H1 (cell line): Measurements from ENCODE around the gene PEX13. TPM values are rescaled to one million over a fixed set of nuclear protein-coding genes. Genes with fewer than 3 reads are reported as not detected.

Experiments
- CTCF ChIA-PET: fragments of 300-600 bp; sonication (Branson Sonifier 250); formaldehyde crosslinking; loops from one replicate; lab custom pipeline; 2021; ENCODE audit not compliant: partially characterized antibody; lab: Charles Lee
- POLR2A ChIA-PET: fragments of 300-600 bp; sonication (Branson Sonifier 250); formaldehyde crosslinking; loops from one replicate; lab custom pipeline; 2021; ENCODE audit warnings: inconsistent platforms; ENCODE audit not compliant: partially characterized antibody; lab: Charles Lee
- DNase-seq, 2 experiments: peaks; one replicate each; pipeline versions ENCODE4 v3.0.0 to v3.0.0-alpha.2; 2010 to 2022; ENCODE audit warnings: low spot score in 2 of 2, low read depth in 1 of 2, mixed read lengths in 1 of 2
- FAIRE-seq: peaks from 2 replicates; lab custom pipeline; 2011; peaks lifted over from hg19 to GRCh38; lab: Jason Lieb, UNC
- H2AFZ ChIP-seq: 2 replicates; pipeline ENCODE4 v1.8.1; 2012; ENCODE audit warnings: low read length, inconsistent platforms
- H2AK5ac ChIP-seq: 2 replicates; pipeline ENCODE4 v1.6.1; 2013; ENCODE audit warnings: low read depth, low read length
- H2BK120ac ChIP-seq: replicated peaks from 2 replicates; pipeline ENCODE3; 2013; ENCODE audit warnings: low read depth, low read length, inconsistent platforms
- H2BK12ac ChIP-seq: 2 replicates; pipeline ENCODE4 v1.6.1; 2013; ENCODE audit warnings: low read depth, low read length
- H2BK15ac ChIP-seq: 2 replicates; pipeline ENCODE4 v1.6.1; 2013; ENCODE audit warnings: low read length
- H2BK20ac ChIP-seq: 2 replicates; pipeline ENCODE4 v1.6.1; 2013; ENCODE audit warnings: low read length
- H2BK5ac ChIP-seq: 2 replicates; pipeline ENCODE4 v1.6.1; 2013; ENCODE audit warnings: low read depth, low read length
- H3K14ac ChIP-seq: 2 replicates; pipeline ENCODE4 v1.6.1; 2013; ENCODE audit warnings: inconsistent platforms; ENCODE audit not compliant: insufficient read length
- H3K18ac ChIP-seq: 2 replicates; pipeline ENCODE4 v1.6.1; 2013; ENCODE audit warnings: low read length; ENCODE audit errors: extremely low read depth
- H3K23ac ChIP-seq: 2 replicates; pipeline ENCODE4 v1.6.1; 2013; ENCODE audit warnings: inconsistent platforms; ENCODE audit not compliant: insufficient read length
- H3K23me2 ChIP-seq: 2 replicates; pipeline ENCODE4 v1.6.1; 2013; ENCODE audit warnings: low read depth, low read length
- H3K27ac ChIP-seq: 2 replicates; pipeline ENCODE4 v1.6.1; 2011; ENCODE audit warnings: low read depth, low read length, inconsistent platforms
- H3K27me3 ChIP-seq, 4 experiments: replicated peaks in 1 of 4; 1 replicate in 1 of 4; 2 replicates in 3 of 4; pipeline versions ENCODE4 v1.6.1 to v1.8.1; 2011 to 2013; ENCODE audit warnings: low read length in 3 of 4, mild to moderate bottlenecking in 3 of 4, inconsistent platforms in 2 of 4, mixed read lengths in 2 of 4, moderate library complexity in 1 of 4; ENCODE audit not compliant: control insufficient read depth in 3 of 4, insufficient read depth in 3 of 4; ENCODE audit errors: extremely low read depth in 1 of 4
- H3K36me3 ChIP-seq, 4 experiments: 2 replicates each; pipeline versions ENCODE4 v1.6.1 to v1.8.1; 2011 to 2013; ENCODE audit warnings: mild to moderate bottlenecking in 4 of 4, low read length in 3 of 4, moderate library complexity in 2 of 4, control low read depth in 1 of 4, inconsistent platforms in 1 of 4; ENCODE audit not compliant: insufficient read depth in 4 of 4, control insufficient read depth in 2 of 4
- H3K4ac ChIP-seq: replicated peaks from 2 replicates; pipeline ENCODE3; 2013; ENCODE audit warnings: low read length, low read depth, mixed read lengths, inconsistent platforms; ENCODE audit not compliant: insufficient read length
- H3K4me1 ChIP-seq, 4 experiments: replicated peaks in 1 of 4; 1 replicate in 1 of 4; 2 replicates in 3 of 4; pipeline versions ENCODE4 v1.6.1 to v1.8.1; 2011 to 2013; ENCODE audit warnings: low read length in 3 of 4, inconsistent platforms in 2 of 4, mixed read lengths in 1 of 4; ENCODE audit not compliant: insufficient read depth in 4 of 4, control insufficient read depth in 3 of 4
- H3K4me2 ChIP-seq, 2 experiments: 2 replicates each; pipeline versions ENCODE4 v1.6.1 to v1.8.1; 2011 to 2013; ENCODE audit warnings: low read depth in 2 of 2, low read length in 2 of 2, control low read depth in 1 of 2, inconsistent platforms in 1 of 2, mild to moderate bottlenecking in 1 of 2; ENCODE audit not compliant: insufficient read depth in 1 of 2
- H3K4me3 ChIP-seq, 4 experiments: fragments of 200-600, 300-600 bp in 1 of 4; sonication (generic), shearing (Covaris generic), sonication (Bioruptor Twin) in 1 of 4; 2 replicates each; pipeline versions ENCODE4 v1.5.1 to v1.8.1; 2011 to 2016; ENCODE audit warnings: low read length in 4 of 4, low read depth in 3 of 4, control low read depth in 2 of 4, inconsistent platforms in 2 of 4, mild to moderate bottlenecking in 2 of 4, mixed read lengths in 1 of 4, moderate library complexity in 1 of 4; ENCODE audit not compliant: insufficient read depth in 2 of 4; ENCODE audit errors: extremely low read depth in 1 of 4
- H3K56ac ChIP-seq: replicated peaks from 2 replicates; pipeline ENCODE3; 2013; ENCODE audit warnings: low read depth, mild to moderate bottlenecking, mixed read lengths, low read length, inconsistent platforms; ENCODE audit not compliant: insufficient read length
- H3K79me1 ChIP-seq: 2 replicates; pipeline ENCODE4 v1.6.1; 2013; ENCODE audit warnings: low read depth, low read length, control low read depth
- H3K79me2 ChIP-seq, 2 experiments: 2 replicates each; pipeline versions ENCODE4 v1.6.1 to v1.8.1; 2012 to 2013; ENCODE audit warnings: low read length in 2 of 2, mild to moderate bottlenecking in 2 of 2, inconsistent platforms in 1 of 2; ENCODE audit not compliant: insufficient read depth in 2 of 2, control insufficient read depth in 1 of 2
- H3K9ac ChIP-seq, 4 experiments: replicated peaks in 1 of 4; 1 replicate in 1 of 4; 2 replicates in 3 of 4; pipeline versions ENCODE4 v1.6.1 to v1.8.1; 2011 to 2013; ENCODE audit warnings: low read depth in 3 of 4, low read length in 3 of 4, control low read depth in 2 of 4, mild to moderate bottlenecking in 2 of 4, moderate library complexity in 2 of 4, inconsistent platforms in 1 of 4; ENCODE audit errors: extremely low read depth in 1 of 4
- H3K9me3 ChIP-seq, 2 experiments: 2 replicates each; pipeline versions ENCODE4 v1.6.1 to v1.8.1; 2012 to 2013; ENCODE audit warnings: mild to moderate bottlenecking in 2 of 2, moderate library complexity in 2 of 2, control low read depth in 1 of 2, inconsistent platforms in 1 of 2, low read depth in 1 of 2, low read length in 1 of 2, mixed read lengths in 1 of 2; ENCODE audit not compliant: insufficient read depth in 2 of 2
- H4K20me1 ChIP-seq, 2 experiments: replicated peaks in 1 of 2; 2 replicates each; pipeline versions ENCODE3 to v1.8.1; 2011 to 2013; ENCODE audit warnings: inconsistent platforms in 2 of 2, low read length in 2 of 2, mild to moderate bottlenecking in 1 of 2; ENCODE audit not compliant: insufficient read depth in 2 of 2, control insufficient read depth in 1 of 2
- H4K5ac ChIP-seq: 2 replicates; pipeline ENCODE4 v1.6.1; 2013; ENCODE audit warnings: low read length, low read depth, mixed read lengths, inconsistent platforms; ENCODE audit not compliant: insufficient read length
- H4K8ac ChIP-seq: 2 replicates; pipeline ENCODE4 v1.8.0; 2013; ENCODE audit warnings: mild to moderate bottlenecking, moderate library complexity, low read length, inconsistent platforms; ENCODE audit not compliant: insufficient read depth; ENCODE audit errors: extremely low read depth
- H4K91ac ChIP-seq: replicated peaks from 2 replicates; pipeline ENCODE3; 2013; ENCODE audit warnings: low read length, mixed read lengths, inconsistent platforms; ENCODE audit not compliant: insufficient read length
- CBX8 ChIP-seq: fragments of 300-800, 300-1000 bp; sonication (generic); IDR thresholded peaks from 2 replicates; pipeline ENCODE4 v1.7.1; 2016; ENCODE audit warnings: low read depth, low read length, borderline replicate concordance
- CEBPB ChIP-seq: IDR thresholded peaks from 2 replicates; pipeline ENCODE4 v1.6.1; 2012; ENCODE audit warnings: low read depth, low read length
- CHD2 ChIP-seq: IDR thresholded peaks from 2 replicates; pipeline ENCODE4 v1.6.1; 2012; ENCODE audit warnings: low read length, improper control_type of control experiment
- EP300 ChIP-seq, 2 experiments: IDR thresholded peaks; 1 replicate in 1 of 2; 2 replicates in 1 of 2; pipeline ENCODE4 v1.6.1; 2011 to 2012; ENCODE audit warnings: low read depth in 2 of 2, low read length in 2 of 2, mild to moderate bottlenecking in 2 of 2, borderline replicate concordance in 1 of 2, inconsistent platforms in 1 of 2, moderate library complexity in 1 of 2
- PHF8 ChIP-seq: fragments of 200-600 bp; sonication (generic); conservative IDR thresholded peaks from 2 replicates; pipeline ENCODE4 v1.7.1; 2012; ENCODE audit warnings: low read depth, mild to moderate bottlenecking, inconsistent platforms, low read length, moderate library complexity
- TEAD4 ChIP-seq: IDR thresholded peaks from 2 replicates; pipeline ENCODE4 v1.6.1; 2012; ENCODE audit warnings: low read depth, low read length, inconsistent platforms, mixed read lengths
- USF2 ChIP-seq: IDR thresholded peaks from 2 replicates; pipeline ENCODE4 v1.6.1; 2011; ENCODE audit warnings: low read length, improper control_type of control experiment
- ZNF274 ChIP-seq: IDR thresholded peaks from 2 replicates; pipeline ENCODE4 v1.7.0; 2012; ENCODE audit warnings: low read length, borderline replicate concordance; ENCODE audit errors: extremely low read depth
- WGBS, 2 experiments: shearing (Covaris generic) in 1 of 2; methylation state at CpG; one replicate each; pipeline versions ENCODE4 v1.1.6 to v1.1.7; 2013 to 2015; ENCODE audit warnings: low lambda C conversion rate in 2 of 2, mixed read lengths in 2 of 2, inconsistent platforms in 1 of 2, low coverage in 1 of 2, missing lambda C conversion rate in 1 of 2; ENCODE audit not compliant: insufficient replicate concordance in 2 of 2, insufficient coverage in 1 of 2, insufficient read length in 1 of 2; ENCODE audit errors: extremely low coverage in 1 of 2, missing lambda C conversion rate in 1 of 2; 5-methylcytosine and 5-hydroxymethylcytosine counted together
- polyA plus RNA-seq, 7 experiments: library from polyadenylated mRNA; depleted of rRNA in 3 of 7; stranded (reverse) in 5 of 7; unstranded in 2 of 7; fragments of >200 nt in 5 of 7; fragments of 200-250 nt in 2 of 7; gene quantifications; 1 replicate in 5 of 7; 2 replicates in 1 of 7; 4 replicates in 1 of 7; pipeline versions ENCODE4 v1.2.1 to v1.2.3, GENCODE V29; 2011 to 2013; ENCODE audit warnings: missing spikeins in 2 of 7, mixed read lengths in 2 of 7
- total RNA-seq: library from RNA; stranded (reverse); fragmentation: NEBNext Ultra II Directional; extraction: Animal tissue kit (Norgen Biotek cat#: 25700); gene quantifications from 2 replicates; pipeline ENCODE4 v1.2.1, GENCODE V29; 2021
- TF ChIP-seq, protein P1 (sequence below), 3 experiments: IDR thresholded peaks; 1 replicate in 2 of 3; 2 replicates in 1 of 3; pipeline versions ENCODE4 v1.5.1 to v1.6.1; 2011; ENCODE audit warnings: low read length in 3 of 3, mild to moderate bottlenecking in 3 of 3, inconsistent platforms in 2 of 3, low read depth in 1 of 3, moderate library complexity in 1 of 3; ENCODE audit not compliant: insufficient read depth in 1 of 3; ENCODE audit errors: control extremely low read depth in 1 of 3

Gene PEX13
- total and polyA plus RNA-seq, 2 of the 8 experiments (the other 6 are each of a cell fraction or from before 2014, with no cell fraction given), result 16.8 to 22.3 TPM

GRCh38 chr2:61090386-61090921, 72.9 kb downstream of the PEX13 start:
- WGBS, 2 experiments, result 89% methylated on average over 5 of the region's 5 CpGs; no CpG with 5 or more reads in 1 of the 2 experiments
- Histone ChIP-seq H3K56ac (no peak overlapping the region), H3K23ac (no peak overlapping the region), H4K20me1 (no peaks in the 10 kb centered on the region), H3K4ac (no peak overlapping the region), H3K9ac (no peak overlapping the region), H2AK5ac (no peak overlapping the region), H3K79me2 (no peaks in the 10 kb centered on the region), H3K18ac (no peak overlapping the region), H3K4me1 (no peaks in the 10 kb centered on the region), H3K36me3 (peaks cover 0 to 13% (median under 1%) of the 10 kb centered on the region in 4 experiments; a peak in 3 of 8 replicates), H2BK20ac (no peak overlapping the region), H4K5ac (no peak overlapping the region), H3K14ac (no peak overlapping the region), H2BK12ac (no peak overlapping the region), H3K23me2 (no peaks in the 10 kb centered on the region), H3K9me3 (no peaks in the 10 kb centered on the region), H3K79me1 (no peaks in the 10 kb centered on the region), H2BK5ac (no peak overlapping the region), H2AFZ (no peak overlapping the region), H3K27me3 (no peaks in the 10 kb centered on the region), H4K91ac (no peak overlapping the region), H2BK15ac (no peak overlapping the region), H3K27ac (no peak overlapping the region), H3K4me2 (no peak overlapping the region), H4K8ac (no peak overlapping the region), H3K4me3 (no peak overlapping the region), H2BK120ac (no peak overlapping the region)
- ChIA-PET CTCF (interaction anchor here (1.1 kb wide), 1 partner anchor 15 kb away, joined by 3 read pairs; no protein-coding TSS in a partner anchor), POLR2A (no interaction called here)
- DNase-seq (no peak), FAIRE-seq (no peak)
- TF ChIP-seq ZNF274, result no peak
- TF ChIP-seq CHD2, result no peak
- no peak for TF ChIP-seq EP300 (IDR thresholded peaks at IDR 0.05; ENCODE audit: borderline replicate concordance in 1 of 2, low read depth in 2 of 2, low read length in 2 of 2)
- TF ChIP-seq, protein P1, sequence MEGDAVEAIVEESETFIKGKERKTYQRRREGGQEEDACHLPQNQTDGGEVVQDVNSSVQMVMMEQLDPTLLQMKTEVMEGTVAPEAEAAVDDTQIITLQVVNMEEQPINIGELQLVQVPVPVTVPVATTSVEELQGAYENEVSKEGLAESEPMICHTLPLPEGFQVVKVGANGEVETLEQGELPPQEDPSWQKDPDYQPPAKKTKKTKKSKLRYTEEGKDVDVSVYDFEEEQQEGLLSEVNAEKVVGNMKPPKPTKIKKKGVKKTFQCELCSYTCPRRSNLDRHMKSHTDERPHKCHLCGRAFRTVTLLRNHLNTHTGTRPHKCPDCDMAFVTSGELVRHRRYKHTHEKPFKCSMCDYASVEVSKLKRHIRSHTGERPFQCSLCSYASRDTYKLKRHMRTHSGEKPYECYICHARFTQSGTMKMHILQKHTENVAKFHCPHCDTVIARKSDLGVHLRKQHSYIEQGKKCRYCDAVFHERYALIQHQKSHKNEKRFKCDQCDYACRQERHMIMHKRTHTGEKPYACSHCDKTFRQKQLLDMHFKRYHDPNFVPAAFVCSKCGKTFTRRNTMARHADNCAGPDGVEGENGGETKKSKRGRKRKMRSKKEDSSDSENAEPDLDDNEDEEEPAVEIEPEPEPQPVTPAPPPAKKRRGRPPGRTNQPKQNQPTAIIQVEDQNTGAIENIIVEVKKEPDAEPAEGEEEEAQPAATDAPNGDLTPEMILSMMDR (IDR thresholded peaks at IDR 0.05; ENCODE audit: control extremely low read depth in 1 of 3, insufficient read depth in 1 of 3, low read depth in 1 of 3, low read length in 3 of 3), result no peak
- TF ChIP-seq TEAD4, result peak; percentile 58; the same call in 1 of the 2 replicates
- no peak for TF ChIP-seq CEBPB
- TF ChIP-seq CBX8, result no peak
- no peak for TF ChIP-seq USF2
- no peak for TF ChIP-seq PHF8
